ENCODE data around the gene POLL.
"Not testable (repeated sequence)": the region's sequence is repeated elsewhere in the genome, so short reads cannot be mapped to it uniquely, and the experiment has no call there.

The POLL gene

GRCh38 chr10:101597091-101597900, 9.2 kb upstream of the POLL start:
- H3K27ac ChIP-seq, result no peak overlapping the region
- ChIA-PET CTCF (interaction anchor here (0.6 kb wide), 1 partner anchor 51 kb away, joined by 3 read pairs; no protein-coding TSS in a partner anchor), POLR2A (ENCODE audit: low non-redundant PET) (no interaction called here)
- no peak for DNase-seq (ENCODE audit: low spot score)
- TF ChIP-seq CTCF (conservative IDR thresholded peaks at IDR 0.05; ENCODE audit: low read depth), result no peak

- ChIA-PET POLR2A (ENCODE audit: low non-redundant PET) (no interaction called here), CTCF (no interaction called here)
- H3K27ac ChIP-seq, result no peak overlapping the region
- no peak for DNase-seq (ENCODE audit: low spot score)
- TF ChIP-seq CTCF (conservative IDR thresholded peaks at IDR 0.05; ENCODE audit: low read depth), result no peak
Measured at GRCh38 chr10:101595591-101596433, 7.8 kb upstream of the POLL start.

- POLR2A ChIA-PET (ENCODE audit: low non-redundant PET); CTCF ChIA-PET; H3K27ac ChIP-seq; DNase-seq (ENCODE audit: low spot score): not testable (repeated sequence)
Measured at GRCh38 chr10:101593331-101593730, 5.3 kb upstream of the POLL start.

GRCh38 chr10:101588879-101589278, 822 bp upstream of the POLL start:
- H3K27ac ChIP-seq, result 0 out of 2 replicates have a peak overlapping the region, but pooled peaks have one; percentile 15
- CTCF ChIA-PET, result interaction anchor here (0.6 to 2.3 kb wide), 4 partner anchors 14 to 482 kb away, joined by 3 to 7 read pairs (median 4); no protein-coding TSS in a partner anchor
- POLR2A ChIA-PET (ENCODE audit: low non-redundant PET), result interaction anchor here (0.6 to 0.8 kb wide), 2 partner anchors 11 to 234 kb away, joined by 3 read pairs; no protein-coding TSS in a partner anchor
- TF ChIP-seq CTCF (conservative IDR thresholded peaks at IDR 0.05; ENCODE audit: low read depth), result no peak
- DNase-seq (ENCODE audit: low spot score), result peak; percentile 79

DNA sequence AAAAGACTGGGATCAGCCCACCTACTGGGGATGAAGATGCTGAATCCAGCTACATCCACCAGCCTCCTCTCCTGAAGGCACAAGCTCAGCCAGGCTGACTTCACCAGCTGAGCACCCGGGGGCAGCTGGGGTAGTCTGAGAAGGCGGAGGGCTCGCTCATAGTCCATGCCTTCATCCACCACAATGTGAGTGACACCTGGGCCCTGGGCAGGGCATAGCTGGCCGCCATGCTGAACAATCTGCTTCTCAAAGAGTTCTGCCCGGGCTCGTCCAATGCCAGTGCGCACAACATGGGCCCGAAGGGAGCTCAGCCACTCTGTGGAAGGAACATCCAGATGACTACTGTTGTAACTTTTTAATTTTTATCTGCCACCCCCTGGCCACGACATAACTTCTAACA, 2.2 kb downstream of the POLL start:
- ChIA-PET CTCF (no interaction called here), POLR2A (ENCODE audit: low non-redundant PET) (interaction anchor here (0.6 kb wide), 1 partner anchor 9 kb away, joined by 4 read pairs; no protein-coding TSS in a partner anchor)
- H3K27ac ChIP-seq, result no peak overlapping the region
- TF ChIP-seq CTCF (conservative IDR thresholded peaks at IDR 0.05; ENCODE audit: low read depth), result no peak
- DNase-seq (ENCODE audit: low spot score), result no peak

DNA sequence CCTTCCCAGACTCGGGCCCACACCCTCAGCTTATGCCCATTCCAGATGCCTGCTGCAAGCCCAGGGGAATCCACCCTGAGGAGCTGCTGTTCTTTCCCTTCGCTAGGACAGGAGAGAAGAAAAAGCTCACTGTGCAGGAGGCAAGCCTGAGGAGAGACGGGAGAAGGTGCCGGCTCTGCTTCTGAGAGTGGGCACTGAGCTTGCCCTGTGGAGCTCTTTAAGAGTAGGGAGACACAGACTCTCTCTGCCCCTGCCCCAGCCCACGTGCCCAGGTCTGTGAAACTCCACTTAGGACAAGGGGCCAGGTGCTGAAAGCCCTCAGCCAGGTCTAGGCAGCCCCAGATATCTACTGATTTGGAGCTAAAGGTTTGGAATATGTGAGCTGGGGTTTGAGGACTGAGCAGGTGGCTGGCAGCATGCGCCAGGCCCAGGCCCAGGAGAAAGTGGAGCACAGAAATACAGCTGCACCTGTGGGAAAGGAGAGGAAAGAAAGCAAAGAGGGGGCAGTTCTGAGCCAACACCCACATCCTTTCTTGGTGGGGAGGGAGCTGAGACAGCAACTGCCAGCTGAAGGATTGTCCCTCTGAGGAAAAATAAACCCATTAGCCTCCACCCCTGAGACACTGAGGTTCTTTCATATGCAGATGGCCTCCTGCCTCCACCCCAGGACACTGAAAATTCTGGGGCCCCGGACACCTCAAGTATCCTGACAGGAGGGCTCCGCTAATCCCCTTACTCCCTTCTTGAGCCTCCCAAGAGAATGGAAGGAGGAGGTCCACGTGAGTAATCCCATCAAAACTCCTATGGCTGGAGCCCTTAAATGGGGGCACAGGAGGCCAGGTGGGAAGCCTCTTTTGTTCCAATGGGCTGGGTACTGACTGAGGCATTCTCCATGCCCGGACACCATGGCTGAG, 7.3 kb downstream of the POLL start:
- ChIA-PET CTCF (interaction anchor here (0.8 to 1.7 kb wide), 2 partner anchors 9 to 366 kb away, joined by 3 to 14 read pairs; no protein-coding TSS in a partner anchor), POLR2A (ENCODE audit: low non-redundant PET) (no interaction called here)
- H3K27ac ChIP-seq, result no peak overlapping the region
- DNase-seq (ENCODE audit: low spot score), result no peak
- no peak for TF ChIP-seq CTCF (conservative IDR thresholded peaks at IDR 0.05; ENCODE audit: low read depth)
